GM21786 (cell line): Measurements from ENCODE around the gene GPR4.
"Not testable (repeated sequence)": the region's sequence is repeated elsewhere in the genome, so short reads cannot be mapped to it uniquely, and the experiment has no call there.

Experiments
- ATAC-seq: cut with Tn5 transposase; IDR thresholded peaks from one replicate; pipeline ENCODE4 v1.9.1; 2021; ENCODE audit not compliant: unreplicated experiment

Gene GPR4

DNA sequence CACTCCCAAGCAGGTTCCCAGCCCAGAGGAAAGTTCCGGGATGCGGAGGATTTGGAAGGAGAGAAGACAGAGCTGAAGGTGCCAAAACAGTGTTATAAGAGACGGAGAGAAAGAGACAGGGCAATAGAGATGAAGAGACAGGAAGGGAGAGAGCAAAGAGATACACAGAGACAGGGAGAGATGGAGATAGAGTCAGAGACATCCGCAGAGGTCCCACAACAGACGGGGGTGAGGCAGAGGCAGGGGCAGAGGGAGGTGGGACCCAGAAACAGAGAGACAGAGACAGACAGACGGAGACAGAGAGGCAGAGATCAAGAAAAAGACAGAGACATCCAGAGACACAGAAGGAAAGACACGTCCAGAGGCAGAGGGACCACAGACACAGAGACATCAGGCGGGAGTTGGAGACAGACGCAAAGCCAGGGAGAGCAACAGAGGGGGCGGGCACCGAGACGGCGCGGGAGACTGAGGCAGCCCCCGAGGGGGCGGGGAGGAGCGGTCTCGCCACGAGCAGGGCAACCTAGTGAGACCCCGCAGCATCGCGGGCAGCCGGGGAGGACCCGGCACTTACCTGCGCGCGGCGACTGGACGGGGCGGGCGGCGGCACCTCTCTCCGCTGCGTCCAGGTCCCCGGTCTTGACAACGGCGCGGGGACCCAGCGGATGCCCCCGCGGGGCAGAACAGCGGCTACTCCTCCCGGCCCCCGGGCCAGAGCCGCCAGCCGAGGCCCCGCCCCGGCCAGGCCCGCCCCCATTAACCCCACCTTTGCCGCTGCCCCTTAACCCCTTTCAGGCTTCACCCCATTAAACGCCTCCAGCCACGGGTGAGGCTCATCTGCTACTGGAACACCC lies at the start of gene GPR4:
GPR4 (minus strand) TSS at position 689 of the 851 bp plus-strand sequence. CDS start 10,346 bp downstream, outside the sequence.
- no peak for ATAC-seq

DNA sequence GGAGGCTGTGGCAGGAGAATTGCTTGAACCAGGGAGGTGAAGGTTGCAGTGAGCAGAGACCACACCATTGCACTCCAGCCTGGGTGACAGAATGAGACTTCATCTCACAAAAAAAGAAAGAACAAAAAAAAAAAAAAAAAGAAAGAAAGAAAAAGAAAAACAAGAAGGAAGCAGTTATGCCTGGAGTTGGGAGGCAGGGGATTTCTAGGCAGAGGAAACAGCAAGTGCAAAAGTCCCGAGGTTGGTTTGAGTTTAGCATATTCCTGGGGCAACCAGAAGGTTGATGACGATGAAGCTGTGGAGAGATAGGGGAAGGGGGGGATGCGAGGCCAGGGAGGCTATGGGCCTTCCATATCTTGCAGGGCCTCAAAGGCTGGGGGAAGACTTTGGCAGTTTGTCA lies 48.7 kb upstream of the GPR4 start:
- ATAC-seq, result no peak

- no peak for ATAC-seq
Measured at GRCh38 chr19:45646345-45646698, 44.3 kb upstream of the GPR4 start.

- ATAC-seq, result no peak
Measured at GRCh38 chr19:45645631-45646344, 43.8 kb upstream of the GPR4 start.

- no peak for ATAC-seq
Measured at GRCh38 chr19:45645068-45645630, 43.1 kb upstream of the GPR4 start.

DNA sequence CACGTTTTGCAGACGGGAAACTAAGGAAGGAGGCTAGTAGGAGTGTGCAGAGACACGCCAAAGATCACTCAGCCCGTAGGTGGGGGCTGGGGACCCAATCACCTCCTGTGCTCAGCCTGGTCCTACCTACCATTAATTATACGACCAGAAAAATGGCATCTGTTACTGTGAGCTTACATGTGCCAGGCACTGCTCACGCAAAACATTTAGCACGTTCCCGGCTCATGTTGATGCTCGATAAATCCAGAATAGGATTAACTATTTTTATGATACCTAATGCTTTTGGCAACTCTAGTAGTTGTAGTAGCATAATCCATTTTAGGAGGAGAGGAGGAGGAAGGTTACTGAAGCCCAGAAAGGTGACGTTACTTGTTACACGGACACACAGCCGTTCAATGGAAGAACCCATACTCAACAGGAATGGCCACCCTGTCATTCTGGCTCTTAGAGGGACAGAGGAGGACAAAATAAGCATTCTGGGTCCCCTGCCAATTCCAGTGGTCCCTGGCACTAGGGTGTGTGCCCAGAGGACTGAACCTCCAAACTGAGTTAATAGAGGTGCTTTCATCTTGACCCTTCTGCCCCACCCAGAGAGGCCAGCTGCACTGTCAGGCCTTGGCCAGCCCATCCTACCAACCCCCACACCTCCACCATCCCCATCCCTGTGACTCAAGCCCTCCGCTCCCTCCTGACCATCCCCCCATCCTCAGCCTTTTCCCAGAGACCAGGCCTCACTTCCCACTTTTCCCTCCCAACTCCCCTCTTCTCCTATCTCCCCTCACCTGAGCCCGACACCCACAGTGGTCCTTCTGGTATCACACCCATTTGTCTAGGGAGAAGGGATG lies 42.1 kb upstream of the GPR4 start:
- no peak for ATAC-seq

DNA sequence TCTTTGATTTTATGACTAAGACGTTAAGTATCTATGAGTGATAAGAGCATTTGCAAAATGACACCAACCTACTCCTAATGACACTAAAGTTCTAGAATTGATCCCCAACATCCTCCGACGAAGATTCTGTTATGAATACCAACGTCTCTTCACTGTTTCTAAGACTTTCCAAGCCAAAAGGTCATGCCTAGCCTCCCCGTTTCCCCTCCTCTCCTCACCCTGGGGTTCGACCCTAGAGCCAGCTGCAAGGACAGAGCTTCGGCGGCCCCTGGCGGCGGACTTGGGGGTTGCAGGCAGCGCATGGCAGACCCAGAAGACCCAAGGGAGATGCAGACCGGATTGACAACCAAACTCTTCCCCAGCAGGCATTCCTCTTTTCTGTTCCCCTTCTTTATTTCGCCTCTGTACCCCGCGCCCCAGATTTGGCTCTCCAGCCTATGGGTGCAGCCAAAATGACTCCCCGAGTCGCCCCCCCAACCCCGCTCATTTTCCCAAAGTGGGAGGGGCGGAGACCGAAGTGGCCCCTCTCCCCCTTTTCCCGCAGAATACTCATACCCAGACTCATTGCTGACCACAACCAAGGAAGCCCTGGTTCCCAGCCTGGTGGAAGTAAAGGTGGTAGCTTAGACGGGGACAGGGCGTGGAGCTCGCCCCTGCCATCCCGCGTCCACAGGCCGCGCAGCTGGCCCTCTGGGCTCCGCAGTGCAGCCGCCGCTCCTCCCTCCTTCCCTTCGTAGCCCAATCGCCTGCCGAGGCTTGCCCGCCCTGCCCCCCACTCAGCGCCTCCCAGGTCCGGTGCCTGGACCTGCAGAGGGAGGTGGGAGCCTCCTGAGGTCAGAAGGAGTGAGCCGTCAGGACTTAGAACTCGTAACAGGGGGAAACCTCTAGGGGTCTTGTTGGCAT lies 41.3 kb upstream of the GPR4 start:
- ATAC-seq, result no peak

DNA sequence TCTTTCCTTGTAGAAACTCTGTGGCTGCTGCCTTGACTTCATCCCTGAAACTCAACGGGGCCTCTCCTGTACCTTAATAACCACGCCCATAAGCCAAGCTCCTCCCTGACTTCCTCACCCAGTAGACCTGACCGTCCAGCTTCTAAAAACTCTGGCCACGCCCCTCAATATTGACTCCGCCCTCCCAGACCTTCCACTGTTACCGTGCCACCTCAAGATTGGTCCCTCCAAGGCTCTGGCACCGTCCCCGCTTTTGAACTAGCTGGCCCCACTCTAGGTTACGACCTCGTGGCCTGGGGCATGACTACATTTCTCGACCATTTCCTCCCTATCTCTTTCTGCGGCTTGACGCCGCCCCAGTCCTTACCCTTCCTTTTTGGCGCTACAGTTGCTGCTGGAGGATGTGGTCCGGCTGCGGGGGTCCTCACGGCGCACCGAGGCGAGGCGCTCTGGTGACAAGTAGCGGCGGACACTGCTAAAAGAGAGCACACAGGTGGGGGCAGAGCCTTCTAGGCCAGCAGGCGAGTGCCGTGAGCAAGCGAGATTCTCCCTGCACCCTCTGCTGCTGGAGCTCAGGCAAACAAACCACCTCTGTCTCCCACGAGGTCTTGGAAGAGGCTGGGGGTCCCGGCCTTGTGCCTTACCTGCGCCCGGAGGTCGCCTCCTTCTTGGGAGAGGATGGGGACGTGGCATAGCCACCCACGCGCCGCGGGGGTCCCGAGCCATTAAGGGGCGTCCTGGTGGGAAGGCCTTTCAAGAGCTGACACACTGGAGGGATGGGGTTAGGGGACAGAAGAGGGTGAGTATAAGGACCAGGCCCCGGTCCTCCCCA lies 39.5 kb upstream of the GPR4 start:
- ATAC-seq, result peak; percentile 35

DNA sequence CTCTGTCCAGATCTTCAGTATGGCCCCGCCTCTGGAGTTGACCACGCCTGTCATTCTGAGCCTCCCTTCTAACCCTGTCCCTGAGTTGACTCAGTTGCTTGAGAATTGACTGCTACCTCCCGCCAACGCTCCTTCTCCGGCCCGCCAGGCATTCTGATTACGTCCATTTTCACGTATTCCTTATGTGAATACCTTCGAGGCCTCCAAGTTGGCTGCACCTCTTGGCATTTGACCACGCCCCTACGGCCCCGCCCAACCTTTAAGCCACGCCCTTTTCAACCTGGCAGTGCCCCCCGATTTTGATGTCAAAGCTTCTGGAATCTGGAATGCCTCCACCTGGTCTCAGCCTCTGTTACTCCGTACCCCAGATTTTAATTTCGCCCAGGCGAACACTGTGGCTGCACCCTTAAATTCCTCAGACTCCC lies 38.8 kb upstream of the GPR4 start:
- ATAC-seq, result no peak

GRCh38 chr19:45638930-45639729 lies 37.1 kb upstream of the GPR4 start, which contains the start of gene EML2:
TSS of gene EML2 (minus strand) at chr19:45639397. CDS start at chr19:45639376, 21 bp downstream.
- ATAC-seq, result no peak

GRCh38 chr19:45637890-45638667 lies 36.1 kb upstream of the GPR4 start:
- no peak for ATAC-seq

DNA sequence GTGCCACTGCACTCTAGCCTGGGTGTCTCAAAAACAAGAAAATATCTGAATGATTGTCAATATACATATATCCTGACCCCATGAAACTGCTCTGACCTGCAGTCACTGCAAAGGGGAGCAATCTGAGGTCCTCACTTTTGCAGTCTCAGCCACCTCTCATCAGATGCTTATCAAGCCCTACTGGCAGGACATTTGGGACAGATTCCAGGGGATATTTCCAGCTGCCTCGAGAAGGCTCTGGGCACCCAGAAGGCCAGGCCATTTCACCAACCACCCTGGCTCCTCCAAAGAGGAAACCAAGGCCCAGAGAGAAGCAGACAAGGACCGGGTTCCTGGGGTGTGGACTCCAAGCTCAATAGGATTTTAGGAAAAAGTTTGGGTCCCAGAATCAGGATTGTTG lies 34.9 kb upstream of the GPR4 start:
- ATAC-seq, result no peak

GRCh38 chr19:45636275-45636674 lies 34.3 kb upstream of the GPR4 start:
- no peak for ATAC-seq

GRCh38 chr19:45632468-45633196 lies 30.6 kb upstream of the GPR4 start:
- no peak for ATAC-seq

DNA sequence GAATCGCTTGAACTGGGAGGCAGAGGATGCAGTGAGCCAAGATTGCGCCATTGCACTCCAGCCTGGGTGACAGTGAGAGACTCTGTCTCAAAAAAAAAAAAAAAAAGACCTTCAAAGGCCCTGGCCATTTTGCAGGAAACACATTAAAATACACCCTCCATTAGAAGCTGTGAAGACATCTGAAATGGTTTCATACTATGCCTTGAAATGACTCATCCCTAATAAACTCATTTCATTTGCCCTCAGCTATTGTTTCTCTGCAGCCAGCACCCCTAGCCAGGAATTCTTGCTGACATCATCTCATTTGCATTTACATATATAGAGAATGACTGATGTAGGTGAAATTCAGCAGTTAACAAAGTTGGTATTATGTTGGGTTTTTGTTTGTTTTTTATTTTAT lies 28.5 kb upstream of the GPR4 start:
- ATAC-seq, result no peak

DNA sequence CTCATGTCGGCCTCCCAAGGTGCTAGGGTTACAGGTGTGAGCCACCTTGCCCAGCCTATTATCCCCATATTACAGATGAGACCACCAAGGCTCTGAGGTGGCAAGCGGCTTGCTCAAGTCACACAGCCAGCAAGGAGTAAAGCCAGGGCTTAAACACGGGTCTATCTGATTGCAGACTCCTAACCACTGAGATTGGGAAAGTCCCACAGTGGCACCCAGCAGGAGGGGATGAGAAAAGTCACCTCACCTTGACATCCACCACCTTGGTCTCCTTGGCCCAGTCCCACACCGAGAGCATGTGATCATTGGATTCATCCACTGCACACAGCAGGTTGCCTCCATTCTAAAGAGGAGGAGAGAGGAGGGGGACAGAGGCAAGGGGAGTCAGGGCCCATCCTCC lies 27.7 kb upstream of the GPR4 start:
- ATAC-seq, result no peak

DNA sequence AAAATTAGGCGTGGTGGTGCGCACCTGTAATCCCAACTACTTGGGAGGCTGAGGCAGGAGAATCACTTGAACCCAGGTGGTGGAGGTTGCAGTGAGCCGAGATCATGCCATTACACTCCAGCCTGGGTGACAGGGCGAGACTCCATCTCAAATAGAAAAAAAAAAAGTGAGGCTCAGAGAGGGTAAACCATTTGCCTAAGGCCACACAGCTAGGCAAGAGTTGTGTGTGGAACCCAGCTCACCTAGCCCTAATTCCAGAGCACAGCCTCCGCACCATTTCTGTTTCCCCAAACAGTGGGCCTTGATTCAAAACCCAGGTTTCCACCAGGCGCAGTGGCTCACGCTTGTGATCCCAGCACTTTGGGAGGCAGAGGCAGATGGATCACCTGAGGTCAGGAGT lies 26.2 kb upstream of the GPR4 start:
- not testable (repeated sequence) for ATAC-seq
